Measurements from ENCODE around the gene MEGF6.
A peak's percentile ranks its signal among the peaks of the same experiment; 100 is the strongest.

Gene MEGF6

GRCh38 chr1:3541936-3542335 is 69.4 kb downstream of the MEGF6 start:
- Histone ChIP-seq H3K4me3 (ENCODE audit: extremely low read depth, insufficient read depth, low read length, poor library complexity, severe bottlenecking) (no peak overlapping the region), H3K9me3 (ENCODE audit: control insufficient read depth, low read length) (no peaks in the 10 kb centered on the region), H3K27ac (ENCODE audit: low read depth, low read length, severe bottlenecking) (peak overlapping the region; percentile 18), H3K36me3 (ENCODE audit: control insufficient read depth, insufficient read depth, low read length) (no peaks in the 10 kb centered on the region), H3K4me1 (ENCODE audit: control insufficient read depth, insufficient read depth, low read length, poor library complexity, severe bottlenecking) (peaks cover 50% of the 10 kb centered on the region)
- WGBS, 2 experiments (ENCODE audit: insufficient coverage in 2 of 2) = 75 to 81% methylated on average over 16 of the region's 18 CpGs

GRCh38 chr1:3541465-3541864 is 69.8 kb downstream of the MEGF6 start:
- H3K9me3 ChIP-seq (ENCODE audit: control insufficient read depth, low read length) = no peaks in the 10 kb centered on the region
- 90 to 97% methylated on average over 12 to 15 of the region's 16 CpGs for WGBS, 2 experiments (ENCODE audit: insufficient coverage in 2 of 2)
- no peaks in the 10 kb centered on the region for H3K36me3 ChIP-seq (ENCODE audit: control insufficient read depth, insufficient read depth, low read length)
- H3K4me3 ChIP-seq (ENCODE audit: extremely low read depth, insufficient read depth, low read length, poor library complexity, severe bottlenecking) = no peak overlapping the region
- H3K27ac ChIP-seq (ENCODE audit: low read depth, low read length, severe bottlenecking) = no peak overlapping the region
- peaks cover 54% of the 10 kb centered on the region for H3K4me1 ChIP-seq (ENCODE audit: control insufficient read depth, insufficient read depth, low read length, poor library complexity, severe bottlenecking)

GRCh38 chr1:3540876-3541275 is 70.4 kb downstream of the MEGF6 start:
- Histone ChIP-seq H3K4me3 (ENCODE audit: extremely low read depth, insufficient read depth, low read length, poor library complexity, severe bottlenecking) (no peak overlapping the region), H3K4me1 (ENCODE audit: control insufficient read depth, insufficient read depth, low read length, poor library complexity, severe bottlenecking) (peaks cover 51% of the 10 kb centered on the region), H3K36me3 (ENCODE audit: control insufficient read depth, insufficient read depth, low read length) (no peaks in the 10 kb centered on the region), H3K27ac (ENCODE audit: low read depth, low read length, severe bottlenecking) (no peak overlapping the region), H3K9me3 (ENCODE audit: control insufficient read depth, low read length) (no peaks in the 10 kb centered on the region)
- WGBS, 2 experiments (ENCODE audit: insufficient coverage in 2 of 2) = 93 to 94% methylated on average over 11 to 13 of the region's 13 CpGs

GRCh38 chr1:3539707-3540425 is 71.4 kb downstream of the MEGF6 start:
- Histone ChIP-seq H3K36me3 (ENCODE audit: control insufficient read depth, insufficient read depth, low read length) (no peaks in the 10 kb centered on the region), H3K4me3 (ENCODE audit: extremely low read depth, insufficient read depth, low read length, poor library complexity, severe bottlenecking) (no peak overlapping the region), H3K9me3 (ENCODE audit: control insufficient read depth, low read length) (no peaks in the 10 kb centered on the region), H3K27ac (ENCODE audit: low read depth, low read length, severe bottlenecking) (no peak overlapping the region), H3K4me1 (ENCODE audit: control insufficient read depth, insufficient read depth, low read length, poor library complexity, severe bottlenecking) (peaks cover 43% of the 10 kb centered on the region)
- WGBS, 2 experiments (ENCODE audit: insufficient coverage in 2 of 2) = 91 to 92% methylated on average over 20 to 24 of the region's 24 CpGs

GRCh38 chr1:3537359-3537758 is 73.9 kb downstream of the MEGF6 start:
- Histone ChIP-seq H3K4me1 (ENCODE audit: control insufficient read depth, insufficient read depth, low read length, poor library complexity, severe bottlenecking) (peaks cover 23% of the 10 kb centered on the region), H3K36me3 (ENCODE audit: control insufficient read depth, insufficient read depth, low read length) (no peaks in the 10 kb centered on the region), H3K9me3 (ENCODE audit: control insufficient read depth, low read length) (no peaks in the 10 kb centered on the region), H3K27ac (ENCODE audit: low read depth, low read length, severe bottlenecking) (no peak overlapping the region), H3K4me3 (ENCODE audit: extremely low read depth, insufficient read depth, low read length, poor library complexity, severe bottlenecking) (no peak overlapping the region)
- WGBS, 2 experiments (ENCODE audit: insufficient coverage in 2 of 2) = 92 to 94% methylated on average over 12 to 15 of the region's 16 CpGs

- 86 to 88% methylated on average over 12 to 14 of the region's 27 CpGs for WGBS, 2 experiments (ENCODE audit: insufficient coverage in 2 of 2)
- H3K27ac ChIP-seq (ENCODE audit: low read depth, low read length, severe bottlenecking) = no peak overlapping the region
- H3K36me3 ChIP-seq (ENCODE audit: control insufficient read depth, insufficient read depth, low read length) = no peaks in the 10 kb centered on the region
- no peak overlapping the region for H3K4me3 ChIP-seq (ENCODE audit: extremely low read depth, insufficient read depth, low read length, poor library complexity, severe bottlenecking)
- peaks cover 18% of the 10 kb centered on the region for H3K4me1 ChIP-seq (ENCODE audit: control insufficient read depth, insufficient read depth, low read length, poor library complexity, severe bottlenecking)
- no peaks in the 10 kb centered on the region for H3K9me3 ChIP-seq (ENCODE audit: control insufficient read depth, low read length)
Observed at GRCh38 chr1:3536420-3537195, 74.7 kb downstream of the MEGF6 start.

GRCh38 chr1:3535732-3536131 is 75.6 kb downstream of the MEGF6 start:
- Histone ChIP-seq H3K27ac (ENCODE audit: low read depth, low read length, severe bottlenecking) (no peak overlapping the region), H3K9me3 (ENCODE audit: control insufficient read depth, low read length) (no peaks in the 10 kb centered on the region), H3K4me3 (ENCODE audit: extremely low read depth, insufficient read depth, low read length, poor library complexity, severe bottlenecking) (no peak overlapping the region), H3K4me1 (ENCODE audit: control insufficient read depth, insufficient read depth, low read length, poor library complexity, severe bottlenecking) (peaks cover 16% of the 10 kb centered on the region), H3K36me3 (ENCODE audit: control insufficient read depth, insufficient read depth, low read length) (no peaks in the 10 kb centered on the region)
- WGBS, 2 experiments (ENCODE audit: insufficient coverage in 2 of 2) = 88% methylated on average over 11 of the region's 12 CpGs

GRCh38 chr1:3534803-3535637 is 76.3 kb downstream of the MEGF6 start:
- H3K9me3 ChIP-seq (ENCODE audit: control insufficient read depth, low read length) = no peaks in the 10 kb centered on the region
- peaks cover 19% of the 10 kb centered on the region for H3K4me1 ChIP-seq (ENCODE audit: control insufficient read depth, insufficient read depth, low read length, poor library complexity, severe bottlenecking)
- H3K4me3 ChIP-seq (ENCODE audit: extremely low read depth, insufficient read depth, low read length, poor library complexity, severe bottlenecking) = no peak overlapping the region
- H3K27ac ChIP-seq (ENCODE audit: low read depth, low read length, severe bottlenecking) = no peak overlapping the region
- no peaks in the 10 kb centered on the region for H3K36me3 ChIP-seq (ENCODE audit: control insufficient read depth, insufficient read depth, low read length)
- WGBS, 2 experiments (ENCODE audit: insufficient coverage in 2 of 2) = 84 to 88% methylated on average over 14 to 16 of the region's 17 CpGs

- 83 to 85% methylated on average over 22 to 29 of the region's 30 CpGs for WGBS, 2 experiments (ENCODE audit: insufficient coverage in 2 of 2)
- Histone ChIP-seq H3K4me1 (ENCODE audit: control insufficient read depth, insufficient read depth, low read length, poor library complexity, severe bottlenecking) (peaks cover 25% of the 10 kb centered on the region), H3K36me3 (ENCODE audit: control insufficient read depth, insufficient read depth, low read length) (no peaks in the 10 kb centered on the region), H3K4me3 (ENCODE audit: extremely low read depth, insufficient read depth, low read length, poor library complexity, severe bottlenecking) (no peak overlapping the region), H3K27ac (ENCODE audit: low read depth, low read length, severe bottlenecking) (no peak overlapping the region), H3K9me3 (ENCODE audit: control insufficient read depth, low read length) (no peaks in the 10 kb centered on the region)
Observed at GRCh38 chr1:3533067-3534048, 78.0 kb downstream of the MEGF6 start.

GRCh38 chr1:3531928-3532327 is 79.4 kb downstream of the MEGF6 start:
- Histone ChIP-seq H3K4me3 (ENCODE audit: extremely low read depth, insufficient read depth, low read length, poor library complexity, severe bottlenecking) (no peak overlapping the region), H3K4me1 (ENCODE audit: control insufficient read depth, insufficient read depth, low read length, poor library complexity, severe bottlenecking) (peaks cover 25% of the 10 kb centered on the region), H3K27ac (ENCODE audit: low read depth, low read length, severe bottlenecking) (no peak overlapping the region), H3K36me3 (ENCODE audit: control insufficient read depth, insufficient read depth, low read length) (no peaks in the 10 kb centered on the region), H3K9me3 (ENCODE audit: control insufficient read depth, low read length) (no peaks in the 10 kb centered on the region)
- 82 to 89% methylated on average over 10 of the region's 10 CpGs for WGBS, 2 experiments (ENCODE audit: insufficient coverage in 2 of 2)
